ENCODE results near the gene TRIM63.

DNA sequence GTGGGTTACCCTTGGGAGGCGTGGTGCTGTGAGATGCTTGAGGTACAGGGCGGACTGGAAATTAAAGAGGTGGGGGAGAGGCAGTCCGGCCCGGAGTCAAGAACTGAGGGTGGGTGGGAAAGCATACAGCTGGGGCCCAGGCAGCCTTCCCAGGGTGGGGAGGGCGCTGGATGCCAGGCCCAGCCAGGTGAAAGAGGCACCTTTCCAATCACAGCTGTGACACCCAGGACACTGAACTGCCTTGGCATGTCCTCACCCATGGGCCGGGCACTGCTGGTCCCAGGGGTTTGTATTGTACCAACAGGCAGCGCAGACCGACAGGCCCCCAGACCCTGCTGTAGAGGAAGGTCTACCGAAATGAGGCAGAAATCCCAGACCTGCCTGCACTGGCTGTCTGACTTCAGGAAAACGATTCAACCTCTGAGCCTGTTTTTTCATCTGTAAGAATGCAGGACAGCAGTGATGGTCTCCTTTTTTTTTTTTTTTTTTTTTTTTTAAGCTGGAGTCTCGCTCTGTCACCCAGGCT, 30.6 kb downstream of the TRIM63 start:
- TF ChIP-seq, protein P1, sequence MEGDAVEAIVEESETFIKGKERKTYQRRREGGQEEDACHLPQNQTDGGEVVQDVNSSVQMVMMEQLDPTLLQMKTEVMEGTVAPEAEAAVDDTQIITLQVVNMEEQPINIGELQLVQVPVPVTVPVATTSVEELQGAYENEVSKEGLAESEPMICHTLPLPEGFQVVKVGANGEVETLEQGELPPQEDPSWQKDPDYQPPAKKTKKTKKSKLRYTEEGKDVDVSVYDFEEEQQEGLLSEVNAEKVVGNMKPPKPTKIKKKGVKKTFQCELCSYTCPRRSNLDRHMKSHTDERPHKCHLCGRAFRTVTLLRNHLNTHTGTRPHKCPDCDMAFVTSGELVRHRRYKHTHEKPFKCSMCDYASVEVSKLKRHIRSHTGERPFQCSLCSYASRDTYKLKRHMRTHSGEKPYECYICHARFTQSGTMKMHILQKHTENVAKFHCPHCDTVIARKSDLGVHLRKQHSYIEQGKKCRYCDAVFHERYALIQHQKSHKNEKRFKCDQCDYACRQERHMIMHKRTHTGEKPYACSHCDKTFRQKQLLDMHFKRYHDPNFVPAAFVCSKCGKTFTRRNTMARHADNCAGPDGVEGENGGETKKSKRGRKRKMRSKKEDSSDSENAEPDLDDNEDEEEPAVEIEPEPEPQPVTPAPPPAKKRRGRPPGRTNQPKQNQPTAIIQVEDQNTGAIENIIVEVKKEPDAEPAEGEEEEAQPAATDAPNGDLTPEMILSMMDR (conservative IDR thresholded peaks at IDR 0.05; ENCODE audit: low read length), result no peak
- TF ChIP-seq EZH2phosphoT487 (IDR thresholded peaks at IDR 0.05; ENCODE audit: borderline replicate concordance, low read depth, low read length), result no peak

Data from OCI-LY7 (cell line).